ENCODE data around the gene BHLHA15.

BHLHA15 gene

DNA sequence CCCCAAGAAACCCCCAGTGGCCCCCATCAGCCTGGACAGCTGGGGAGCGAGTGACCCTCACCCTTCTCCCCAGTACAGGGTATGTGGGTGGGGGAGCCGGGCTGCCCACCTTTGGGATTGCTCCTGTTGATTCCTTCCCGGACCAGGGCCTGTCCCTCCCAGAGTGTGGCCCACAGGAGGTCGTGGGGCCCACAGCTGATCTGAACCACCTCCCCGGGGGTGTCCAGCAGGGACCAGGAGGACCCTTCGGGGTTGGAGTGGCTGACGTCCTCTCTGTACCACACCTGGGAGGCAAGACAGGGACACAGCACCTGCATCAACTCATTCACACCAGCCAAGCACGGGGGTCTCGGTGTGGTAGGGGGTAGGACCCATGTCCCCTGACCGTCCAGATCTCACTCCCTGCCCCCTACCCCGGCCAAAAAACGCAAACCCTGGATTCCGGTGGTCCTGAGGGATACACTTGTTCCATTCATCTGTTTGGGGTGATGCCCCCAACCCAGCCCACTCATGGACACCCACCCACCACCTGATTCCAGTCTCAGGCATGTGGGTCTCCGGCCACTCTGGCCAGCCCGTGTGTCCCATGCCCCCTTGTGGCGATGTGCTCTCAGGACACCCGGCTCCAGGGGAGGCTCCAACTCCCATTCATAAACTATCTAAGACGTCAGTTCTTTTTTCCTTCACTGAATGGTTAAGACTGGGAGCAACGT, 29.9 kb downstream of the BHLHA15 start:
- ATAC-seq (ENCODE audit: insufficient read depth, low read depth), result no peak
- TF ChIP-seq, protein P1, sequence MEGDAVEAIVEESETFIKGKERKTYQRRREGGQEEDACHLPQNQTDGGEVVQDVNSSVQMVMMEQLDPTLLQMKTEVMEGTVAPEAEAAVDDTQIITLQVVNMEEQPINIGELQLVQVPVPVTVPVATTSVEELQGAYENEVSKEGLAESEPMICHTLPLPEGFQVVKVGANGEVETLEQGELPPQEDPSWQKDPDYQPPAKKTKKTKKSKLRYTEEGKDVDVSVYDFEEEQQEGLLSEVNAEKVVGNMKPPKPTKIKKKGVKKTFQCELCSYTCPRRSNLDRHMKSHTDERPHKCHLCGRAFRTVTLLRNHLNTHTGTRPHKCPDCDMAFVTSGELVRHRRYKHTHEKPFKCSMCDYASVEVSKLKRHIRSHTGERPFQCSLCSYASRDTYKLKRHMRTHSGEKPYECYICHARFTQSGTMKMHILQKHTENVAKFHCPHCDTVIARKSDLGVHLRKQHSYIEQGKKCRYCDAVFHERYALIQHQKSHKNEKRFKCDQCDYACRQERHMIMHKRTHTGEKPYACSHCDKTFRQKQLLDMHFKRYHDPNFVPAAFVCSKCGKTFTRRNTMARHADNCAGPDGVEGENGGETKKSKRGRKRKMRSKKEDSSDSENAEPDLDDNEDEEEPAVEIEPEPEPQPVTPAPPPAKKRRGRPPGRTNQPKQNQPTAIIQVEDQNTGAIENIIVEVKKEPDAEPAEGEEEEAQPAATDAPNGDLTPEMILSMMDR (IDR thresholded peaks at IDR 0.05; ENCODE audit: borderline replicate concordance, extremely low read depth, low read length, poor library complexity, severe bottlenecking), result peak; percentile 59
- TF ChIP-seq EZH2 (IDR thresholded peaks at IDR 0.05; ENCODE audit: borderline replicate concordance, low read depth, low read length, severe bottlenecking), result no peak
- no peaks in the 10 kb centered on the region for H3K79me2 ChIP-seq (ENCODE audit: insufficient read depth, low read length)
- peaks cover 29% of the 10 kb centered on the region for H3K36me3 ChIP-seq (ENCODE audit: insufficient read depth, low read length)
- H3K4me2 ChIP-seq (ENCODE audit: insufficient read depth, low read length), result no peak overlapping the region
- no peak overlapping the region for H2AFZ ChIP-seq (ENCODE audit: low read depth, low read length)
- no peaks in the 10 kb centered on the region for H3K9me3 ChIP-seq (ENCODE audit: insufficient read depth, low read length, severe bottlenecking)
- peaks cover 4% of the 10 kb centered on the region for H4K20me1 ChIP-seq (ENCODE audit: insufficient read depth, low read length)
- H3K27me3 ChIP-seq (ENCODE audit: insufficient read depth, low read length, poor library complexity), result no peaks in the 10 kb centered on the region
- H3K4me3 ChIP-seq (ENCODE audit: low read depth in 1 of 2, low read length in 2 of 2), result no peak overlapping the region
- H3K4me1 ChIP-seq (ENCODE audit: insufficient read depth, low read length), result no peaks in the 10 kb centered on the region
- no peak overlapping the region for H3K9ac ChIP-seq (ENCODE audit: low read depth, low read length)
- peak; percentile 11 for DNase-seq
- no peak overlapping the region for H3K27ac ChIP-seq (ENCODE audit: low read length)

- peaks cover 29% of the 10 kb centered on the region for H3K36me3 ChIP-seq (ENCODE audit: insufficient read depth, low read length)
- ATAC-seq (ENCODE audit: insufficient read depth, low read depth) (no peak), DNase-seq (no peak)
- H3K9ac ChIP-seq (ENCODE audit: low read depth, low read length), result no peak overlapping the region
- H3K79me2 ChIP-seq (ENCODE audit: insufficient read depth, low read length), result no peaks in the 10 kb centered on the region
- H3K4me1 ChIP-seq (ENCODE audit: insufficient read depth, low read length), result no peaks in the 10 kb centered on the region
- H2AFZ ChIP-seq (ENCODE audit: low read depth, low read length), result no peak overlapping the region
- H4K20me1 ChIP-seq (ENCODE audit: insufficient read depth, low read length), result peaks cover 4% of the 10 kb centered on the region
- no peak overlapping the region for H3K4me2 ChIP-seq (ENCODE audit: insufficient read depth, low read length)
- H3K4me3 ChIP-seq (ENCODE audit: low read depth in 1 of 2, low read length in 2 of 2), result no peak overlapping the region
- no peak for TF ChIP-seq EZH2 (IDR thresholded peaks at IDR 0.05; ENCODE audit: borderline replicate concordance, low read depth, low read length, severe bottlenecking)
- TF ChIP-seq, protein P1 (IDR thresholded peaks at IDR 0.05; ENCODE audit: borderline replicate concordance, extremely low read depth, low read length, poor library complexity, severe bottlenecking), result no peak
- no peaks in the 10 kb centered on the region for H3K9me3 ChIP-seq (ENCODE audit: insufficient read depth, low read length, severe bottlenecking)
- H3K27ac ChIP-seq (ENCODE audit: low read length), result no peak overlapping the region
- no peaks in the 10 kb centered on the region for H3K27me3 ChIP-seq (ENCODE audit: insufficient read depth, low read length, poor library complexity)
Observed at GRCh38 chr7:98241674-98242241, 30.5 kb downstream of the BHLHA15 start.

DNA sequence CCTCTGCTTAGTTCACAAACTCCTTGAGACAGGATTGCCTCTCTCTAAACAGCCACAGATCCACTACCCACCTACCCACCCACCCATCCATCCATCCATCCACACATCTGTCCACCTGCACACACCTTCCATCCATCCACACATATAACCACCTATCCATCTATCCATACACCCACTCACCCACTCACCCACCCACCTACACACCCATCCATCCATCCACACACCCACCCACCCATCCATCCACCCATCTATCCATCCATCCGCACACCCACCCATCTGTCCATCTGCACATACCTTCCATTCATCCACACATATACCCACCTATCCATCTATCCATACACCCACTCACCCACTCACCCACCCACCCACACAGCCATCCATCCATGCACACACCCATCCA, 31.1 kb downstream of the BHLHA15 start:
- no peak overlapping the region for H3K27ac ChIP-seq (ENCODE audit: low read length)
- H3K36me3 ChIP-seq (ENCODE audit: insufficient read depth, low read length), result peaks cover 29% of the 10 kb centered on the region
- ATAC-seq (ENCODE audit: insufficient read depth, low read depth) (no peak), DNase-seq (no peak)
- no peaks in the 10 kb centered on the region for H3K79me2 ChIP-seq (ENCODE audit: insufficient read depth, low read length)
- no peak overlapping the region for H2AFZ ChIP-seq (ENCODE audit: low read depth, low read length)
- H3K9ac ChIP-seq (ENCODE audit: low read depth, low read length), result no peak overlapping the region
- no peaks in the 10 kb centered on the region for H3K27me3 ChIP-seq (ENCODE audit: insufficient read depth, low read length, poor library complexity)
- no peaks in the 10 kb centered on the region for H3K9me3 ChIP-seq (ENCODE audit: insufficient read depth, low read length, severe bottlenecking)
- H3K4me1 ChIP-seq (ENCODE audit: insufficient read depth, low read length), result no peaks in the 10 kb centered on the region
- TF ChIP-seq, protein P1 (IDR thresholded peaks at IDR 0.05; ENCODE audit: borderline replicate concordance, extremely low read depth, low read length, poor library complexity, severe bottlenecking), result no peak
- no peak for TF ChIP-seq EZH2 (IDR thresholded peaks at IDR 0.05; ENCODE audit: borderline replicate concordance, low read depth, low read length, severe bottlenecking)
- peaks cover 4% of the 10 kb centered on the region for H4K20me1 ChIP-seq (ENCODE audit: insufficient read depth, low read length)
- no peak overlapping the region for H3K4me2 ChIP-seq (ENCODE audit: insufficient read depth, low read length)
- H3K4me3 ChIP-seq (ENCODE audit: low read depth in 1 of 2, low read length in 2 of 2), result no peak overlapping the region
